Measurements from ENCODE around the gene NDUFB11. TPM values are rescaled to one million over a fixed set of nuclear protein-coding genes. Genes with fewer than 3 reads are reported as not detected.
"Not testable (repeated sequence)": the region's sequence is repeated elsewhere in the genome, so short reads cannot be mapped to it uniquely, and the experiment has no call there.

NDUFB11 gene
- polyA plus RNA-seq, 1 donor, result 81.4 TPM

DNA sequence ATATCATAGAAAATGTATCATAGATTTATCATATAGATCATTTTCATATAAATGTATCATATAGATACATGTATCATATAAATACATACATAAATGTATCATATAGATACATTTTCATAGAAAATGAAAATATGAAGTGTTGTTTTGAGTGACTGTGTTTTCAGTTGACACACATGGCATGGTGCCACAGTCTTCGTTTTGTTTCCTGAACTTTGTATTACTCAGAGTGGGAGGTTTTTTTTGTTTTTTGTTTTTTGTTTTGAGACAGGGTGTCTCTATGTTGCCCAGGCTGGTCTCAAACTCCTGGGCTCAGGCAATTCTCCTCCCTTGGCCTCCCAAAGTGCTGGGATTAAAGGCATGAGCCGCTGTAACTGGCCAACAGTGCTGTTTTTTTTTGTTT, 4.4 kb upstream of the NDUFB11 start:
- Histone ChIP-seq H3K4me3 (ENCODE audit: low read length) (no peak overlapping the region), H3K27ac (ENCODE audit: low read length) (no peak overlapping the region), H3K27me3 (ENCODE audit: control insufficient read depth, insufficient read depth, low read length) (no peaks in the 10 kb centered on the region), H3K9me3 (ENCODE audit: control insufficient read depth, low read depth, low read length) (no peaks in the 10 kb centered on the region), H3K36me3 (ENCODE audit: control insufficient read depth, insufficient read depth, low read length) (peaks cover 4% of the 10 kb centered on the region), H3K4me1 (ENCODE audit: control insufficient read depth, insufficient read depth, low read length) (peaks cover 4% of the 10 kb centered on the region)
- no CpG with 5 or more reads among the region's 2 CpGs for WGBS (ENCODE audit: insufficient coverage, low lambda C conversion rate)
- DNase-seq, result no peak

DNA sequence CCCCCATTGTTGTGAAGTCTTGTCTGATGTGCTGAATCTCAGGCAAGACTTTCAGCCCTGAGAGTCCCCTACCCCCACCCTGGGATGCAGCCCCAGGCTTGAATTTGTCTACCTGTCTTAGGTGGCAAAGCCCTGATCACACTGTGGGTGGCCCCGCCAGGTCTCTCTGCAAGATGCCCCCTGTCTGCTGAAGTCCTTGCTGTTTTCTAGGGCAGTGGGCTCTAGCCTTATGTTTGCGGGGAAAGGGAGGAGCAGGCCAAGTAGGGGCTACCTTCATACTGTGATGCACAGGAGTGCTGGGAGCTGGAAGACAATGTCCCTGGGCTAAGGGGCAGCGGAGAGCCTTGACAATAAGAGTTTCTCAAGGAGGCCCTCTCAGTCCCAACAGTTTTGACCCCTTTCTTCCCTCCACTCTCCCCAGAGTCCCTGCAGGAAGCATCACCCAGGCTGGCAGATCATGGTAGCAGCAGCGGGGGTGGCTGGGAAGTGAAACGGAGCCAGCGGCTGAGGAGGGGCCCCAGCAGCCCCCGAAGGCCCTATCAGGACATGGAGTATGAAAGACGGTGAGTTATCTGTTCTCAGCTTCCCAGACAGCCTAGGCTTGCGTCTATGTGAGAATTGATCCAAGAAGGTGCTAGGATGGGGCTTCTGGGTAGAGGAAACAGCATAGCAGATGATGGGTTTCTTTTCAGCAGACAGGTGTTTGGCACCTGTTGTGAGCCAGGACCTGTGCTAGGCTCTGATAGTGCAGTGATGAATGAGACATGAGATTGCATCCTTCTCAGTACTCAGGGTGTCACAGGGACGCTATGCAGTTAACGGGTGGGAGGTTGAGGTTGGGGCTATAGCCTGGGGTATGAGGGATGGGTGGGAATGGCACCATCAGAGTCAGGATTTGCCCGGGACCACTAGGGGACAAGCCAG, 2.7 kb upstream of the NDUFB11 start:
- Histone ChIP-seq H3K27me3 (ENCODE audit: control insufficient read depth, insufficient read depth, low read length) (no peaks in the 10 kb centered on the region), H3K9me3 (ENCODE audit: control insufficient read depth, low read depth, low read length) (no peaks in the 10 kb centered on the region), H3K27ac (ENCODE audit: low read length) (no peak overlapping the region), H3K4me3 (ENCODE audit: low read length) (peak overlapping the region; percentile 88), H3K36me3 (ENCODE audit: control insufficient read depth, insufficient read depth, low read length) (peaks cover 8% of the 10 kb centered on the region), H3K4me1 (ENCODE audit: control insufficient read depth, insufficient read depth, low read length) (peaks cover 9% of the 10 kb centered on the region)
- no peak for DNase-seq
- WGBS (ENCODE audit: insufficient coverage, low lambda C conversion rate), result no CpG with 5 or more reads among the region's 12 CpGs

DNA sequence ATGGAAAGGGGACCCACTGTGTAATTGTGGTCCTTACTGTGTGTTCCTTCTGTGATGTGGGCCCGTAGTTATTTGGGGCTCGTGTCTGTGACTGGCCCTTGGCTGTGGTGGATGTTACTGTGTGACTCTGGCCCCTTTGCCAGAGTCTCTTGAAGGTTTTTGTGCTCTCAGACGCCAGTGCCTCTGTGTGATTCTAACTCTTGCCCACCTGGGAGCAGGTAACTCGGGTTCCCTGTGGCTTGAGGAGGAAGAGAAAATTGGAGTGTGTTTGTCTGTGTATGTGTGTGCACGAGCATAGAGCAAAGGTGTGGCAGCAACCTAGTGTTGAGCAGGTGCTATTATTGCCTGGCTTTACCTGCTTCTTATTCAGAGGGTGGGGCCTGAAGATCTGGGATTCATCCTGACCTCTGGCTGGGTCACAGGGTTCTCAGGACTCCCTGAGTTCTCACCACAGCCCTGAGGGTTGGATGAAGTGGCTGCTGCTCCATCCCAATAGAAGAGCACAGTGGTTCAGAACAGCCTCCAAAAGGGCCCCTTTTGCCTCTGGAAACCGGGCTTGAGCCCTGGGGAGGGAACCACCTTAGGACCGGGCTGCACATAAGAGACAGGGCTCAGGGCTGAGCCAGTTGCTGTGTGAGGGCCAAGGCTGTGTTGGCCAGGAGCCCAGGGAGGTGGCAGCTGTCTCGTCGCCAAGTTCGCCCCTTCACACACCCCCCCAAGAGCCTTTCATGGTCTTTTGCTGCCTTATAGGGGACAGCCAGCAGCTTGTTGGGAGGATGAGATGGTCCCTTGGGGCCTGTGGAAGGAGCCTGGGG, 1.8 kb upstream of the NDUFB11 start:
- H3K4me1 ChIP-seq (ENCODE audit: control insufficient read depth, insufficient read depth, low read length), result peaks cover 9% of the 10 kb centered on the region
- no peaks in the 10 kb centered on the region for H3K9me3 ChIP-seq (ENCODE audit: control insufficient read depth, low read depth, low read length)
- peaks cover 12% of the 10 kb centered on the region for H3K36me3 ChIP-seq (ENCODE audit: control insufficient read depth, insufficient read depth, low read length)
- H3K27ac ChIP-seq (ENCODE audit: low read length), result peak overlapping the region; percentile 98
- peak overlapping the region; percentile 88 for H3K4me3 ChIP-seq (ENCODE audit: low read length)
- WGBS (ENCODE audit: insufficient coverage, low lambda C conversion rate), result no CpG with 5 or more reads among the region's 10 CpGs
- no peaks in the 10 kb centered on the region for H3K27me3 ChIP-seq (ENCODE audit: control insufficient read depth, insufficient read depth, low read length)
- peak; percentile 9 to 48 for DNase-seq

DNA sequence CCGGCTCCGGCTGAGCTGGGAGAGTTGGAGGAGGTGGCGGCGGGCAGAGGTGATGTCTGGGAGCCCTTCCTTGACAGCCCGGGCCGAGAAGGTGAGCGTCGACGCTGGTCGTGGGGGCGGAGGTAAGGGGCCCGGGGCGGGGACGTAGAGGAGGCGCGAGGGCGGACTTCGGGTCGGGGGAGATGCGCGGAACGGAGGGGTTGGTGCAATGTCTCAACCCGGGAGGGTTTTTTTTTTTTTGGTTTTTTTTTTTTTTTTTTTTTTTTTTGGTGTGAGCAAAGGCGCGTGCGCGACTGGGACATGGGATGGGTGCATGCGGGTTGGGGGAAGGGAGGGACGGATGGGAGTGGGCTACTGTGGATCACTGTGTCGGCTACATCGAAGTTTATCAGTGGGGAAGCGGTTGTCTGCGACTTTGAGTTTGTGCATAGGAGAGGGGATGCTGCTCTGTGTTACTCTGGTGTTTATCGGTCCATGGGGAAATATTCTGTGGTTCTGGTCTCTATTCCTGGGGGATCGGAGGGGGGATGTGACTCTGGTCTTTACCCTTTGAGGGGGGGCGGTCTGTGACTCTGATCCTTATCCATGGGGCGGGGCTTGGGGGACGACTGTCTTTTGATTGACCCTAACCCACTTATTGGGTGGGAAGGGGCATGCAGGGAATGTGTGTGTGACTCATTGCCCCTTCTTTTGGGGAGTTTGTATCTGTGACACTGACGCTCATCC, 1.1 kb upstream of the NDUFB11 start:
- Histone ChIP-seq H3K27me3 (ENCODE audit: control insufficient read depth, insufficient read depth, low read length) (no peaks in the 10 kb centered on the region), H3K4me3 (ENCODE audit: low read length) (peak overlapping the region; percentile 88), H3K4me1 (ENCODE audit: control insufficient read depth, insufficient read depth, low read length) (peaks cover 9% of the 10 kb centered on the region), H3K9me3 (ENCODE audit: control insufficient read depth, low read depth, low read length) (no peaks in the 10 kb centered on the region), H3K36me3 (ENCODE audit: control insufficient read depth, insufficient read depth, low read length) (peaks cover 13% of the 10 kb centered on the region), H3K27ac (ENCODE audit: low read length) (peak overlapping the region; percentile 98)
- DNase-seq, result peak in 1 of 2 donors; percentile 22
- no CpG with 5 or more reads among the region's 39 CpGs for WGBS (ENCODE audit: insufficient coverage, low lambda C conversion rate)

DNA sequence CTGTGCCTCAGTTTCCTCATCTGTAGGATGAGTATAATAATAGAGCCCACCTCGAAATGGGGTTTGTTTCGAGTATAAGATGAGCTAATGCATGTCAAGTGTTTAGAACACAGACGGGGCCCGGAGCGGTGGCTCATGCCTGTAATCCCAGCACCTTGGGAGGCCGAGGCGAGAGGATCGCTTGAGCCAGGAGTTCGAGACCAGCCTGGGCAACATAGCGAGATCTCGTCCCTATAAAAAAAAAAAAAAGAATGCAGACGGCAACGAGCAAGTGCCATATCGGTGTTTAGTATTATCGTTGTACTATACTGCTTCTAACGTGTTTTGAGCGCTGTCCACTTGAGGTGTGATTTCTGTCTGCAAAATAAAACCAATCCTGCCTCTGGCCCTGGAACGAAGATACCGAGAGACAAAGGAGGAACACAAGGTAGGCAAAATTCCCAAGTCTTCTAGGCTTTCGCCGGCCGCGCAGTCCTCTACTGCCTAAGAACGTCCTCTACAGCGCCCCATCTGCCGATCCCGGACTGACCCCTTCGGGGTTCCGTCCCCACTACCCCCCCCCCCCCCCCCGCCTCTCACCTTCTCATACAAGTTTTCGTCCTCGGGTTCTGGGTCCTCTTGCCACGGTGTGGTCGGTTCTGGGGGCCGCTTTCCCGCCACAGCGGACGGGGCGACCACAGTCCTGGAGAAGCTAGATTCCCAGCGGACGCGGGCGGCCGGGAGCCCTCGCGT, 442 bp downstream of the NDUFB11 start:
- DNase-seq, result peak in 1 of 2 donors; percentile 16
- Histone ChIP-seq H3K27me3 (ENCODE audit: control insufficient read depth, insufficient read depth, low read length) (no peaks in the 10 kb centered on the region), H3K9me3 (ENCODE audit: control insufficient read depth, low read depth, low read length) (no peaks in the 10 kb centered on the region), H3K4me1 (ENCODE audit: control insufficient read depth, insufficient read depth, low read length) (peaks cover 9% of the 10 kb centered on the region), H3K27ac (ENCODE audit: low read length) (peak overlapping the region; percentile 98), H3K4me3 (ENCODE audit: low read length) (peak overlapping the region; percentile 88), H3K36me3 (ENCODE audit: control insufficient read depth, insufficient read depth, low read length) (peaks cover 15% of the 10 kb centered on the region)
- no CpG with 5 or more reads among the region's 46 CpGs for WGBS (ENCODE audit: insufficient coverage, low lambda C conversion rate)

DNA sequence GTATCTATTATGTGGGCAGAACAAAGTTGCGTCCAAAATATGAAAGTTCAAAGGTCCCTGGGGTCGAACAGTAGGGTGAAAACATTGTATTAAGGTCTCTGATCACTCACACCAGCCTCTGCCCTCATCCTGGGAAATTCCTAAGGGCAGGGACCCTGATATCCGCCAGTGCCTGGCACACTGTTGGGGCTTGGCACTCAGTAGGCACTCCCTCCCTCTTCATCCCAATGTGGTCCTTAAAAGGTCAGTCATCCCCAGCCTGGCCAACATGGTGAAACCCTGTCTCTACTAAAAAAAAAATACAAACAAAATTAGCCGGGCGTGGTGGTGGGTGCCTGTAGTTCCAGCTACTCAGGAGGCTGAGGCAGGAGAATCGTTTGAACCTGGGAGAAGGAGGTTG, 6.3 kb downstream of the NDUFB11 start:
- no peak for DNase-seq
- Histone ChIP-seq H3K4me3 (ENCODE audit: low read length) (no peak overlapping the region), H3K27ac (ENCODE audit: low read length) (no peak overlapping the region), H3K36me3 (ENCODE audit: control insufficient read depth, insufficient read depth, low read length) (peaks cover 11% of the 10 kb centered on the region), H3K9me3 (ENCODE audit: control insufficient read depth, low read depth, low read length) (no peaks in the 10 kb centered on the region), H3K27me3 (ENCODE audit: control insufficient read depth, insufficient read depth, low read length) (no peaks in the 10 kb centered on the region), H3K4me1 (ENCODE audit: control insufficient read depth, insufficient read depth, low read length) (no peaks in the 10 kb centered on the region)
- no CpG with 5 or more reads among the region's 6 CpGs for whole genome bisulfite sequencing (ENCODE audit: insufficient coverage, low lambda C conversion rate)

DNA sequence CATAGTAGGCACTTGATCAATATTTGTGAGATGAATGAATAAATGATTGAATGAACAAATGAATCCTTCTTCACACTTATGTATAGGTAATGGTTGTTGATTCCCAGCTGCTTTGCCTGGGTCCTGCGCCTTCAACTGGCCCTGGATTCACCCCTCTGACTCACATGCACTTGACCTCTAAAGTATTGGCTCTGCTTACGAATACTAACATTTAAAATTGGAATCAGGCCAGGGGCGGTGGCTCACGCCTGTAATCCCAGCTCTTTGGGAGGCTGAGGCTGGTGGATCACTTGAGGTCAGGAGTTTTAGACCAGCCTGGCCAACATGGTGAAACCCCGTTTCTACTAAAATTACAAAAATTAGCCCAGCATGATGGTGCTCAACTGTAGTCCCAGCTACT, 8.9 kb downstream of the NDUFB11 start:
- not testable (repeated sequence) for DNase-seq; H3K9me3 ChIP-seq (ENCODE audit: control insufficient read depth, low read depth, low read length); H3K27ac ChIP-seq (ENCODE audit: low read length); H3K4me3 ChIP-seq (ENCODE audit: low read length); H3K27me3 ChIP-seq (ENCODE audit: control insufficient read depth, insufficient read depth, low read length); H3K4me1 ChIP-seq (ENCODE audit: control insufficient read depth, insufficient read depth, low read length); H3K36me3 ChIP-seq (ENCODE audit: control insufficient read depth, insufficient read depth, low read length)
- no CpG with 5 or more reads among the region's 5 CpGs for WGBS (ENCODE audit: insufficient coverage, low lambda C conversion rate)

DNA sequence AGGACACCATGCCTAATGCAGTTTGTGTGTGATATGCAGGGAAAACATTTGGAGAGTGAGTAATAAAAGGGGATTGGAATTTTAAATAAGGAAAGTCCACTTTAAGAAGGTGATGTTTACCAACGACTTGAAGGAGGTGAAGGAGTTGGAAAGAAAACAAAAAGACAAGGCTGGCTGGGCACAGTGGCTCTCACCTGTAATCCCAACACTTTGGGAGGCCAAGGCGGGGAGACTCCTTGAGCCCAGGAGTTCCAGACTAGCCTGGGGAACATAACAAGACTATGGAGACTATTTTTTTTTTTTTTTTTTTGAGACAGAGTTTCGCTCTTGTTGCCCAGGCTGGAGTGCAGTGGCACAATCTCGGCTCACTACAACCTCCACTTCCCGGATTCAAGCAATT, 11.0 kb downstream of the NDUFB11 start:
- H3K36me3 ChIP-seq (ENCODE audit: control insufficient read depth, insufficient read depth, low read length), result no peaks in the 10 kb centered on the region
- WGBS (ENCODE audit: insufficient coverage, low lambda C conversion rate), result no CpG with 5 or more reads among the region's 5 CpGs
- no peaks in the 10 kb centered on the region for H3K4me1 ChIP-seq (ENCODE audit: control insufficient read depth, insufficient read depth, low read length)
- H3K27ac ChIP-seq (ENCODE audit: low read length), result no peak overlapping the region
- no peaks in the 10 kb centered on the region for H3K27me3 ChIP-seq (ENCODE audit: control insufficient read depth, insufficient read depth, low read length)
- H3K9me3 ChIP-seq (ENCODE audit: control insufficient read depth, low read depth, low read length), result no peaks in the 10 kb centered on the region
- DNase-seq, result no peak
- H3K4me3 ChIP-seq (ENCODE audit: low read length), result no peak overlapping the region

DNA sequence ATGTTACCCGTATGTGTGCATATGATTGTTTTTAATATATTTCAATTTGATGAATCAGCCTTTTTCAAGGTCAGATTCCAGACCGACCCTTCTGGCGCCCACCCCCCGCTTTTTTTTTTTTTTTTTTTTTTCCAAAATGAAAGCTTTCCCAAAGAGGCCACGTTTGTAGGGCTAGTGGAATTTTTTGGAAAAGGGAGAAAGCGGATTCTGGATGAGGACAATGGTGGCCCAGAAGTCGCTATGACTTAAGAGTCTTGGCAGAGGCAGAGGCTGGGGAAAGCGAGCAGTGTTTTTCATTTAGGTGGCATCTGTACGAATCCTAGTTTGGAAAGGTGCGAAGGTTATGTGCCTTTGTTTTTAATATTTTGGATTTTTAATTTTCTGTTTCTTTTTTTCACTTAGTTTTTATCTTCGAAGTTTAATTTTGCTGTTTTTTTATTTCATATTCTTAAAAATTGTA, 14.6 kb downstream of the NDUFB11 start:
- DNase-seq, result no peak
- peak overlapping the region; percentile 77 for H3K4me3 ChIP-seq (ENCODE audit: low read length)
- no peaks in the 10 kb centered on the region for H3K27me3 ChIP-seq (ENCODE audit: control insufficient read depth, insufficient read depth, low read length)

More for the DNA sequence above, 14.6 kb downstream of the NDUFB11 start:
- Histone ChIP-seq H3K36me3 (ENCODE audit: control insufficient read depth, insufficient read depth, low read length) (no peaks in the 10 kb centered on the region), H3K9me3 (ENCODE audit: control insufficient read depth, low read depth, low read length) (no peaks in the 10 kb centered on the region), H3K27ac (ENCODE audit: low read length) (peak overlapping the region; percentile 91), H3K4me1 (ENCODE audit: control insufficient read depth, insufficient read depth, low read length) (no peaks in the 10 kb centered on the region)
- 76% methylated on average over 3 of the region's 11 CpGs for WGBS (ENCODE audit: insufficient coverage, low lambda C conversion rate)
